B cell (primary cell): ENCODE results near the gene MAPKAPK5. TPM values are rescaled to one million over a fixed set of nuclear protein-coding genes. Genes with fewer than 3 reads are reported as not detected.

Source experiments
- ATAC-seq: fragments of 200-7000 bp; cut with Tn5 transposase; one replicate; pipeline ENCODE4 v1.10.0; 2021; ENCODE audit warnings: low read depth, mild to moderate bottlenecking, moderate number of reproducible peaks, moderate library complexity
- CTCF ChIA-PET: fragments of 350-600 bp; sonication (Branson Sonifier 250); formaldehyde crosslinking; loops from one replicate; lab custom pipeline; 2021; ENCODE audit warnings: antibody characterized with exemption, inconsistent platforms; lab: Charles Lee
- POLR2A ChIA-PET: fragments of 350-600 bp; sonication (Branson Sonifier 250); formaldehyde crosslinking; loops from one replicate; lab custom pipeline; 2021; ENCODE audit warnings: antibody characterized with exemption; lab: Charles Lee
- DNase-seq: peaks from one replicate; pipeline ENCODE4 v3.0.0; 2013
- H2AFZ ChIP-seq: 2 replicates; pipeline ENCODE4 v1.6.1; 2012; ENCODE audit warnings: mild to moderate bottlenecking, low read depth, low read length; ENCODE audit not compliant: insufficient read depth, poor library complexity, severe bottlenecking
- H3K27ac ChIP-seq, 2 donors: 1 replicate in 1 of 2; 2 replicates in 1 of 2; pipeline ENCODE4 v1.5.1; 2012 to 2013; ENCODE audit warnings: low read length in 2 of 2, mild to moderate bottlenecking in 2 of 2, moderate library complexity in 1 of 2
- H3K27me3 ChIP-seq, 4 experiments: fragments of 200-600 bp in 1 of 4; sonication (generic) in 1 of 4; replicated peaks in 1 of 4; 1 replicate in 2 of 4; 2 replicates in 2 of 4; pipeline versions ENCODE4 v1.6.1 to v1.7.0; 2013 to 2016; ENCODE audit warnings: low read length in 3 of 4, mild to moderate bottlenecking in 2 of 4, mixed read lengths in 1 of 4, moderate library complexity in 1 of 4; ENCODE audit not compliant: insufficient read depth in 4 of 4, control insufficient read depth in 3 of 4; ENCODE audit errors: control extremely low read depth in 1 of 4
- H3K36me3 ChIP-seq, 2 experiments: replicated peaks in 1 of 2; 1 replicate in 1 of 2; 2 replicates in 1 of 2; pipeline versions ENCODE4 v1.6.1 to v1.7.1; 2013; ENCODE audit warnings: low read length in 1 of 2; ENCODE audit not compliant: insufficient read depth in 2 of 2, control insufficient read depth in 1 of 2; ENCODE audit errors: control extremely low read depth in 1 of 2, extremely low read depth in 1 of 2
- H3K4me1 ChIP-seq, 2 donors: fragments of 200-600 bp in 1 of 2; sonication (generic) in 1 of 2; 1 replicate in 1 of 2; 2 replicates in 1 of 2; pipeline versions ENCODE4 v1.5.1 to v1.6.1; 2013 to 2017; ENCODE audit warnings: low read length in 2 of 2; ENCODE audit not compliant: control insufficient read depth in 2 of 2, insufficient read depth in 2 of 2
- H3K4me2 ChIP-seq: replicated peaks from 2 replicates; pipeline ENCODE3; 2012; ENCODE audit warnings: mild to moderate bottlenecking, low read depth, low read length; ENCODE audit not compliant: poor library complexity, severe bottlenecking
- H3K4me3 ChIP-seq, 5 experiments: fragments of 200-600 bp in 1 of 5; sonication (generic) in 1 of 5; 1 replicate in 3 of 5; 2 replicates in 2 of 5; pipeline versions ENCODE4 v1.5.1 to v1.7.0; 2011 to 2016; ENCODE audit warnings: low read length in 4 of 5, mild to moderate bottlenecking in 4 of 5, low read depth in 2 of 5, control low read depth in 1 of 5, moderate library complexity in 1 of 5; ENCODE audit not compliant: insufficient read depth in 1 of 5; ENCODE audit errors: control extremely low read depth in 1 of 5, extremely low read depth in 1 of 5
- H3K79me2 ChIP-seq: fragments of 200-600 bp; sonication (generic); one replicate; pipeline ENCODE4 v1.6.0; 2016; ENCODE audit warnings: low read length; ENCODE audit not compliant: control insufficient read depth, insufficient read depth
- H3K9ac ChIP-seq: fragments of 200-600 bp; sonication (generic); 2 replicates; pipeline ENCODE4 v1.6.1; 2017; ENCODE audit warnings: mild to moderate bottlenecking, low read length, moderate library complexity
- H3K9me3 ChIP-seq, 3 donors: one replicate each; pipeline versions ENCODE4 v1.6.1 to v1.7.1; 2013; ENCODE audit warnings: low read length in 2 of 3; ENCODE audit not compliant: control insufficient read depth in 2 of 3, insufficient read depth in 1 of 3; ENCODE audit errors: control extremely low read depth in 1 of 3
- H4K20me1 ChIP-seq: 2 replicates; pipeline ENCODE4 v1.6.0; 2012; ENCODE audit warnings: mild to moderate bottlenecking, low read length; ENCODE audit not compliant: insufficient read depth, control insufficient read depth, poor library complexity, severe bottlenecking
- H3K27ac Mint-ChIP-seq: one replicate; pipeline ENCODE4 v1.8.0; 2021; ENCODE audit warnings: mixed read lengths
- H3K27me3 Mint-ChIP-seq: one replicate; pipeline ENCODE4 v1.8.0; 2021; ENCODE audit warnings: mixed read lengths
- H3K4me1 Mint-ChIP-seq: one replicate; pipeline ENCODE4 v1.8.0; 2021; ENCODE audit warnings: mixed read lengths
- H3K4me3 Mint-ChIP-seq: one replicate; pipeline ENCODE4 v1.8.0; 2021; ENCODE audit warnings: mixed read lengths
- H3K9me3 Mint-ChIP-seq: one replicate; pipeline ENCODE4 v1.8.0; 2022; ENCODE audit warnings: mixed read lengths; ENCODE audit not compliant: insufficient read depth
- CTCF ChIP-seq: fragments of 200-600 bp; IDR thresholded peaks from one replicate; pipeline ENCODE4 v1.8.0; 2022; ENCODE audit warnings: antibody characterized with exemption, mild to moderate bottlenecking
- EZH2 ChIP-seq: IDR thresholded peaks from 2 replicates; pipeline ENCODE4 v1.6.1; 2012; ENCODE audit warnings: borderline replicate concordance, low read depth, mild to moderate bottlenecking, moderate library complexity, low read length; ENCODE audit not compliant: insufficient read depth, poor library complexity, severe bottlenecking
- WGBS: methylation state at CpG from one replicate; pipeline ENCODE4 v1.1.5; 2013; ENCODE audit warnings: missing lambda C conversion rate; ENCODE audit not compliant: insufficient coverage; 5-methylcytosine and 5-hydroxymethylcytosine counted together
- intact Hi-C: fragments of 100-400 bp; cut with micrococcal nuclease; formaldehyde crosslinking; loops from one replicate; pipeline ENCODE4 v1.10.0; 2022
- polyA plus RNA-seq: library from polyadenylated mRNA; depleted of rRNA; stranded (reverse); fragments of >200 nt; gene quantifications from 2 replicates; pipeline ENCODE4 v1.2.3, GENCODE V29; 2012
- total RNA-seq, 2 donors: library from RNA; stranded (reverse); fragments of 120-200 nt in 1 of 2; gene quantifications; 1 replicate in 1 of 2; 2 replicates in 1 of 2; pipeline versions ENCODE4 v1.2.3 to v1.2.4, GENCODE V29; 2013 to 2022

MAPKAPK5 gene
- total and polyA plus RNA-seq, 2 donors (not counting 1 experiment from before 2014, with no cell fraction given) = 60.2 to 64.4 TPM

- Histone ChIP-seq H3K4me2 (peak overlapping the region; percentile 96), H3K79me2 (peaks cover 70% of the 10 kb centered on the region), H3K27me3 (no peaks in the 10 kb centered on the region), H4K20me1 (peaks cover 8% of the 10 kb centered on the region), H3K4me1 (peaks cover 28 to 29% of the 10 kb centered on the region in 2 donors), H3K4me3 (peak overlapping the region; percentile 66 to 95 (median 82)), H3K9me3 (no peaks in the 10 kb centered on the region), H3K36me3 (peaks cover 1 to 9% of the 10 kb centered on the region in 2 experiments), H3K9ac (peak overlapping the region; percentile 93), H3K27ac (peak overlapping the region; percentile 85 to 87), H2AFZ (peak overlapping the region; percentile 92)
- Mint-ChIP-seq H3K27ac (peak overlapping the region; percentile 96), H3K27me3 (no peaks in the 10 kb centered on the region), H3K4me1 (peaks cover 51% of the 10 kb centered on the region), H3K4me3 (peak overlapping the region; percentile 94), H3K9me3 (no peaks in the 10 kb centered on the region)
- TF ChIP-seq EZH2 (no peak), CTCF (no peak)
- no peak for DNase-seq
- intact Hi-C loops = loop anchor here (1.0 to 5.0 kb wide), 4 partner anchors 172 to 1440 kb away; partner anchors contain the start of genes ANAPC7, NAA25 and PTPN11
- WGBS = under 1% methylated on average over 34 of the region's 44 CpGs
- CTCF ChIA-PET = interaction anchor here (2.3 kb wide), 1 partner anchor 30 kb away, joined by 12 read pairs; no protein-coding TSS in a partner anchor
- POLR2A ChIA-PET = interaction anchor here (0.7 to 1.4 kb wide), 6 partner anchors 31 to 170 kb away, joined by 3 to 8 read pairs (median 4); partner anchors contain the start of genes ACAD10, BRAP, ERP29 and TMEM116
- ATAC-seq = no peak
Observed at GRCh38 chr12:111842556-111843396, 748 bp downstream of the MAPKAPK5 start.

- Mint-ChIP-seq H3K27ac (no peak overlapping the region), H3K9me3 (peaks cover 5% of the 10 kb centered on the region), H3K4me1 (peaks cover 38% of the 10 kb centered on the region), H3K4me3 (no peak overlapping the region), H3K27me3 (no peaks in the 10 kb centered on the region)
- DNase-seq (no peak), ATAC-seq (no peak)
- H3K27me3 ChIP-seq = no peaks in the 10 kb centered on the region
- H3K4me2 ChIP-seq = no peak overlapping the region
- H3K9ac ChIP-seq = no peak overlapping the region
- peaks cover 91% of the 10 kb centered on the region for H3K79me2 ChIP-seq
- WGBS = no CpG with 5 or more reads among the region's 2 CpGs
- H2AFZ ChIP-seq = no peak overlapping the region
- ChIA-PET POLR2A (no interaction called here), CTCF (interaction anchor here (1.6 kb wide), 1 partner anchor 33 kb away, joined by 3 read pairs; no protein-coding TSS in a partner anchor)
- peaks cover 0 to 4% (median 0%) of the 10 kb centered on the region in 3 donors for H3K9me3 ChIP-seq
- no peak overlapping the region for H3K27ac ChIP-seq
- H3K36me3 ChIP-seq = peaks cover 1 to 6% of the 10 kb centered on the region in 2 experiments
- H3K4me1 ChIP-seq = peaks cover 17 to 18% of the 10 kb centered on the region in 2 donors
- intact Hi-C loops = no loop called here
- peaks cover 14% of the 10 kb centered on the region for H4K20me1 ChIP-seq
- TF ChIP-seq EZH2 (no peak), CTCF (no peak)
- no peak overlapping the region for H3K4me3 ChIP-seq
Observed at GRCh38 chr12:111846016-111846415, 4.0 kb downstream of the MAPKAPK5 start.
